H1 (cell line): ENCODE data around the gene OGFR. TPM values are rescaled to one million over a fixed set of nuclear protein-coding genes. Genes with fewer than 3 reads are reported as not detected.
A peak's percentile ranks its signal among the peaks of the same experiment; 100 is the strongest.

Experiments
- CTCF ChIA-PET: fragments of 300-600 bp; sonication (Branson Sonifier 250); formaldehyde crosslinking; loops from one replicate; lab custom pipeline; 2021; ENCODE audit not compliant: partially characterized antibody; lab: Charles Lee
- POLR2A ChIA-PET: fragments of 300-600 bp; sonication (Branson Sonifier 250); formaldehyde crosslinking; loops from one replicate; lab custom pipeline; 2021; ENCODE audit warnings: inconsistent platforms; ENCODE audit not compliant: partially characterized antibody; lab: Charles Lee
- DNase-seq, 2 experiments: peaks; one replicate each; pipeline versions ENCODE4 v3.0.0 to v3.0.0-alpha.2; 2010 to 2022; ENCODE audit warnings: low spot score in 2 of 2, low read depth in 1 of 2, mixed read lengths in 1 of 2
- FAIRE-seq: peaks from 2 replicates; lab custom pipeline; 2011; peaks lifted over from hg19 to GRCh38; lab: Jason Lieb, UNC
- H2AFZ ChIP-seq: 2 replicates; pipeline ENCODE4 v1.8.1; 2012; ENCODE audit warnings: low read length, inconsistent platforms
- H2AK5ac ChIP-seq: 2 replicates; pipeline ENCODE4 v1.6.1; 2013; ENCODE audit warnings: low read depth, low read length
- H2BK120ac ChIP-seq: replicated peaks from 2 replicates; pipeline ENCODE3; 2013; ENCODE audit warnings: low read depth, low read length, inconsistent platforms
- H2BK12ac ChIP-seq: 2 replicates; pipeline ENCODE4 v1.6.1; 2013; ENCODE audit warnings: low read depth, low read length
- H2BK15ac ChIP-seq: 2 replicates; pipeline ENCODE4 v1.6.1; 2013; ENCODE audit warnings: low read length
- H2BK20ac ChIP-seq: 2 replicates; pipeline ENCODE4 v1.6.1; 2013; ENCODE audit warnings: low read length
- H2BK5ac ChIP-seq: 2 replicates; pipeline ENCODE4 v1.6.1; 2013; ENCODE audit warnings: low read depth, low read length
- H3K14ac ChIP-seq: 2 replicates; pipeline ENCODE4 v1.6.1; 2013; ENCODE audit warnings: inconsistent platforms; ENCODE audit not compliant: insufficient read length
- H3K18ac ChIP-seq: 2 replicates; pipeline ENCODE4 v1.6.1; 2013; ENCODE audit warnings: low read length; ENCODE audit errors: extremely low read depth
- H3K23ac ChIP-seq: 2 replicates; pipeline ENCODE4 v1.6.1; 2013; ENCODE audit warnings: inconsistent platforms; ENCODE audit not compliant: insufficient read length
- H3K23me2 ChIP-seq: 2 replicates; pipeline ENCODE4 v1.6.1; 2013; ENCODE audit warnings: low read depth, low read length
- H3K27ac ChIP-seq: 2 replicates; pipeline ENCODE4 v1.6.1; 2011; ENCODE audit warnings: low read depth, low read length, inconsistent platforms
- H3K27me3 ChIP-seq, 4 experiments: replicated peaks in 1 of 4; 1 replicate in 1 of 4; 2 replicates in 3 of 4; pipeline versions ENCODE4 v1.6.1 to v1.8.1; 2011 to 2013; ENCODE audit warnings: low read length in 3 of 4, mild to moderate bottlenecking in 3 of 4, inconsistent platforms in 2 of 4, mixed read lengths in 2 of 4, moderate library complexity in 1 of 4; ENCODE audit not compliant: control insufficient read depth in 3 of 4, insufficient read depth in 3 of 4; ENCODE audit errors: extremely low read depth in 1 of 4
- H3K36me3 ChIP-seq, 4 experiments: 2 replicates each; pipeline versions ENCODE4 v1.6.1 to v1.8.1; 2011 to 2013; ENCODE audit warnings: mild to moderate bottlenecking in 4 of 4, low read length in 3 of 4, moderate library complexity in 2 of 4, control low read depth in 1 of 4, inconsistent platforms in 1 of 4; ENCODE audit not compliant: insufficient read depth in 4 of 4, control insufficient read depth in 2 of 4
- H3K4ac ChIP-seq: replicated peaks from 2 replicates; pipeline ENCODE3; 2013; ENCODE audit warnings: low read length, low read depth, mixed read lengths, inconsistent platforms; ENCODE audit not compliant: insufficient read length
- H3K4me1 ChIP-seq, 4 experiments: replicated peaks in 1 of 4; 1 replicate in 1 of 4; 2 replicates in 3 of 4; pipeline versions ENCODE4 v1.6.1 to v1.8.1; 2011 to 2013; ENCODE audit warnings: low read length in 3 of 4, inconsistent platforms in 2 of 4, mixed read lengths in 1 of 4; ENCODE audit not compliant: insufficient read depth in 4 of 4, control insufficient read depth in 3 of 4
- H3K4me2 ChIP-seq, 2 experiments: 2 replicates each; pipeline versions ENCODE4 v1.6.1 to v1.8.1; 2011 to 2013; ENCODE audit warnings: low read depth in 2 of 2, low read length in 2 of 2, control low read depth in 1 of 2, inconsistent platforms in 1 of 2, mild to moderate bottlenecking in 1 of 2; ENCODE audit not compliant: insufficient read depth in 1 of 2
- H3K4me3 ChIP-seq, 4 experiments: fragments of 200-600, 300-600 bp in 1 of 4; sonication (generic), shearing (Covaris generic), sonication (Bioruptor Twin) in 1 of 4; 2 replicates each; pipeline versions ENCODE4 v1.5.1 to v1.8.1; 2011 to 2016; ENCODE audit warnings: low read length in 4 of 4, low read depth in 3 of 4, control low read depth in 2 of 4, inconsistent platforms in 2 of 4, mild to moderate bottlenecking in 2 of 4, mixed read lengths in 1 of 4, moderate library complexity in 1 of 4; ENCODE audit not compliant: insufficient read depth in 2 of 4; ENCODE audit errors: extremely low read depth in 1 of 4
- H3K56ac ChIP-seq: replicated peaks from 2 replicates; pipeline ENCODE3; 2013; ENCODE audit warnings: low read depth, mild to moderate bottlenecking, mixed read lengths, low read length, inconsistent platforms; ENCODE audit not compliant: insufficient read length
- H3K79me1 ChIP-seq: 2 replicates; pipeline ENCODE4 v1.6.1; 2013; ENCODE audit warnings: low read depth, low read length, control low read depth
- H3K79me2 ChIP-seq, 2 experiments: 2 replicates each; pipeline versions ENCODE4 v1.6.1 to v1.8.1; 2012 to 2013; ENCODE audit warnings: low read length in 2 of 2, mild to moderate bottlenecking in 2 of 2, inconsistent platforms in 1 of 2; ENCODE audit not compliant: insufficient read depth in 2 of 2, control insufficient read depth in 1 of 2
- H3K9ac ChIP-seq, 4 experiments: replicated peaks in 1 of 4; 1 replicate in 1 of 4; 2 replicates in 3 of 4; pipeline versions ENCODE4 v1.6.1 to v1.8.1; 2011 to 2013; ENCODE audit warnings: low read depth in 3 of 4, low read length in 3 of 4, control low read depth in 2 of 4, mild to moderate bottlenecking in 2 of 4, moderate library complexity in 2 of 4, inconsistent platforms in 1 of 4; ENCODE audit errors: extremely low read depth in 1 of 4
- H3K9me3 ChIP-seq, 2 experiments: 2 replicates each; pipeline versions ENCODE4 v1.6.1 to v1.8.1; 2012 to 2013; ENCODE audit warnings: mild to moderate bottlenecking in 2 of 2, moderate library complexity in 2 of 2, control low read depth in 1 of 2, inconsistent platforms in 1 of 2, low read depth in 1 of 2, low read length in 1 of 2, mixed read lengths in 1 of 2; ENCODE audit not compliant: insufficient read depth in 2 of 2
- H4K20me1 ChIP-seq, 2 experiments: replicated peaks in 1 of 2; 2 replicates each; pipeline versions ENCODE3 to v1.8.1; 2011 to 2013; ENCODE audit warnings: inconsistent platforms in 2 of 2, low read length in 2 of 2, mild to moderate bottlenecking in 1 of 2; ENCODE audit not compliant: insufficient read depth in 2 of 2, control insufficient read depth in 1 of 2
- H4K5ac ChIP-seq: 2 replicates; pipeline ENCODE4 v1.6.1; 2013; ENCODE audit warnings: low read length, low read depth, mixed read lengths, inconsistent platforms; ENCODE audit not compliant: insufficient read length
- H4K8ac ChIP-seq: 2 replicates; pipeline ENCODE4 v1.8.0; 2013; ENCODE audit warnings: mild to moderate bottlenecking, moderate library complexity, low read length, inconsistent platforms; ENCODE audit not compliant: insufficient read depth; ENCODE audit errors: extremely low read depth
- H4K91ac ChIP-seq: replicated peaks from 2 replicates; pipeline ENCODE3; 2013; ENCODE audit warnings: low read length, mixed read lengths, inconsistent platforms; ENCODE audit not compliant: insufficient read length
- BACH1 ChIP-seq: IDR thresholded peaks from 2 replicates; pipeline ENCODE4 v1.6.1; 2012; ENCODE audit warnings: low read length, improper control_type of control experiment
- CREB1 ChIP-seq: IDR thresholded peaks from 2 replicates; pipeline ENCODE4 v1.6.1; 2012; ENCODE audit warnings: inconsistent platforms
- NRF1 ChIP-seq: IDR thresholded peaks from 2 replicates; pipeline ENCODE4 v1.6.1; 2011; ENCODE audit warnings: mild to moderate bottlenecking, low read depth, low read length, improper control_type of control experiment
- PHF8 ChIP-seq: fragments of 200-600 bp; sonication (generic); conservative IDR thresholded peaks from 2 replicates; pipeline ENCODE4 v1.7.1; 2012; ENCODE audit warnings: low read depth, mild to moderate bottlenecking, inconsistent platforms, low read length, moderate library complexity
- POLR2AphosphoS5 ChIP-seq: IDR thresholded peaks from 2 replicates; pipeline ENCODE4 v1.6.1; 2011; ENCODE audit warnings: low read depth, low read length
- WGBS, 2 experiments: shearing (Covaris generic) in 1 of 2; methylation state at CpG; one replicate each; pipeline versions ENCODE4 v1.1.6 to v1.1.7; 2013 to 2015; ENCODE audit warnings: low lambda C conversion rate in 2 of 2, mixed read lengths in 2 of 2, inconsistent platforms in 1 of 2, low coverage in 1 of 2, missing lambda C conversion rate in 1 of 2; ENCODE audit not compliant: insufficient replicate concordance in 2 of 2, insufficient coverage in 1 of 2, insufficient read length in 1 of 2; ENCODE audit errors: extremely low coverage in 1 of 2, missing lambda C conversion rate in 1 of 2; 5-methylcytosine and 5-hydroxymethylcytosine counted together
- polyA plus RNA-seq, 7 experiments: library from polyadenylated mRNA; depleted of rRNA in 3 of 7; stranded (reverse) in 5 of 7; unstranded in 2 of 7; fragments of >200 nt in 5 of 7; fragments of 200-250 nt in 2 of 7; gene quantifications; 1 replicate in 5 of 7; 2 replicates in 1 of 7; 4 replicates in 1 of 7; pipeline versions ENCODE4 v1.2.1 to v1.2.3, GENCODE V29; 2011 to 2013; ENCODE audit warnings: missing spikeins in 2 of 7, mixed read lengths in 2 of 7
- total RNA-seq: library from RNA; stranded (reverse); fragmentation: NEBNext Ultra II Directional; extraction: Animal tissue kit (Norgen Biotek cat#: 25700); gene quantifications from 2 replicates; pipeline ENCODE4 v1.2.1, GENCODE V29; 2021

The OGFR gene
- total and polyA plus RNA-seq, 2 of the 8 experiments (the other 6 are each of a cell fraction or from before 2014, with no cell fraction given), result 13.9 to 25.1 TPM

DNA sequence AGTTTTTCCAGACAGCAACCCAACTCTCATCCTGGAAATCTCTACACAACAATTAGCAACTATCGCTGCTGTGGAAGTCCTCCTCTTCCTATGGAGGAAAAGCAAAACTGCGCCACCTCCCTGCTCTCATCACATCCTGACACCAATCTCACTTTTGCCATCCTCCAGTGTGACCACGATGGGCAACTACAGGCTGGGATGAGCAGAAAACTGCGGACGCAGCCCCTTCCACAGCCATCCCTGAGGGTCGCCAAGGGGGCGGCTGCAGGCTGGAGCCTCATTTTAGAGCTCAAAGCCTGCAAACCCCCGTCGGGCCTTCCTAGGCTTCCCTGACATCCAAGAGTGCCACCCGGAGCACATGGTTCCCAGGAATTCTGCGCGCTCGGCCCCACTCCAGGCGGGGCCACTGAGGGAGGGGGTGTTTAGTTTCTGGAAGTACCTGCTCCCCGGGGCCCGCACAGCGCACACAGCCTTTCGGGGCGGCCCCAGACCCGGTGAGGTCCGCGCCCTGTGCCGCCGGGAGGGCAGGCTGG lies 55.8 kb downstream of the OGFR start:
- FAIRE-seq, result no peak
- Histone ChIP-seq H4K91ac (no peak overlapping the region), H2BK15ac (no peak overlapping the region), H3K27ac (no peak overlapping the region), H3K14ac (no peak overlapping the region), H2AK5ac (no peak overlapping the region), H3K4me2 (peak overlapping the region; percentile 72 to 95), H3K79me1 (peaks cover 5% of the 10 kb centered on the region; the same call in 1 of the 2 replicates), H3K18ac (no peak overlapping the region), H4K8ac (no peak overlapping the region), H3K9me3 (no peaks in the 10 kb centered on the region; a peak in 1 of 4 replicates), H3K56ac (no peak overlapping the region), H2AFZ (no peak overlapping the region), H3K4me1 (peaks cover 3 to 18% (median 13%) of the 10 kb centered on the region in 4 experiments), H3K23ac (no peak overlapping the region), H3K23me2 (peaks cover 8% of the 10 kb centered on the region; the same call in 1 of the 2 replicates), H3K4ac (no peak overlapping the region), H3K27me3 (peaks cover 0 to 7% (median 4%) of the 10 kb centered on the region in 4 experiments; a peak in 5 of 7 replicates), H4K5ac (no peak overlapping the region), H2BK5ac (no peak overlapping the region), H3K79me2 (peaks cover 0 to 14% of the 10 kb centered on the region in 2 experiments; a peak in 2 of 4 replicates), H3K4me3 (peak overlapping the region; percentile 33 to 60 (median 52)), H2BK20ac (peak overlapping the region; percentile 3; the same call in 1 of the 2 replicates), H4K20me1 (peaks cover 0 to 11% of the 10 kb centered on the region in 2 experiments), H2BK12ac (no peak overlapping the region), H2BK120ac (no peak overlapping the region), H3K36me3 (peaks cover 5 to 9% (median 8%) of the 10 kb centered on the region in 4 experiments; a peak in 6 of 8 replicates), H3K9ac (peak overlapping the region in 1 of 4 experiments; percentile 65; a peak in 2 of 7 replicates)
- DNase-seq, result no peak
- no peak for TF ChIP-seq PHF8
- TF ChIP-seq CREB1, result no peak
- no peak for TF ChIP-seq POLR2AphosphoS5
- TF ChIP-seq NRF1, result no peak
- TF ChIP-seq BACH1, result no peak
- ChIA-PET POLR2A (interaction anchor here (1.7 to 2.3 kb wide), 3 partner anchors 10 to 45 kb away, joined by 5 to 9 read pairs (median 7); partner anchors contain the start of gene COL9A3), CTCF (interaction anchor here (0.6 to 1.1 kb wide), 3 partner anchors 13 to 1083 kb away, joined by 3 read pairs; no protein-coding TSS in a partner anchor)
- WGBS, 2 experiments, result 24% methylated on average over 14 of the region's 24 CpGs; no CpG with 5 or more reads in 1 of the 2 experiments
